NB4 (cell line): ENCODE measurements around the gene SLC2A1.

ENCODE experiments used
- POLR2A ChIP-seq: IDR thresholded peaks from 2 replicates; pipeline ENCODE4 v1.6.1; 2011; ENCODE audit warnings: mild to moderate bottlenecking; ENCODE audit not compliant: insufficient read length; ENCODE audit errors: extremely low read depth
- TF ChIP-seq, protein P1 (sequence below): IDR thresholded peaks from one replicate; pipeline ENCODE4 v1.5.1; 2012; ENCODE audit warnings: low read depth, low read length
- TF ChIP-seq, protein P2 (sequence below): IDR thresholded peaks from 2 replicates; pipeline ENCODE4 v1.6.1; 2011; ENCODE audit warnings: low read depth, low read length

DNA sequence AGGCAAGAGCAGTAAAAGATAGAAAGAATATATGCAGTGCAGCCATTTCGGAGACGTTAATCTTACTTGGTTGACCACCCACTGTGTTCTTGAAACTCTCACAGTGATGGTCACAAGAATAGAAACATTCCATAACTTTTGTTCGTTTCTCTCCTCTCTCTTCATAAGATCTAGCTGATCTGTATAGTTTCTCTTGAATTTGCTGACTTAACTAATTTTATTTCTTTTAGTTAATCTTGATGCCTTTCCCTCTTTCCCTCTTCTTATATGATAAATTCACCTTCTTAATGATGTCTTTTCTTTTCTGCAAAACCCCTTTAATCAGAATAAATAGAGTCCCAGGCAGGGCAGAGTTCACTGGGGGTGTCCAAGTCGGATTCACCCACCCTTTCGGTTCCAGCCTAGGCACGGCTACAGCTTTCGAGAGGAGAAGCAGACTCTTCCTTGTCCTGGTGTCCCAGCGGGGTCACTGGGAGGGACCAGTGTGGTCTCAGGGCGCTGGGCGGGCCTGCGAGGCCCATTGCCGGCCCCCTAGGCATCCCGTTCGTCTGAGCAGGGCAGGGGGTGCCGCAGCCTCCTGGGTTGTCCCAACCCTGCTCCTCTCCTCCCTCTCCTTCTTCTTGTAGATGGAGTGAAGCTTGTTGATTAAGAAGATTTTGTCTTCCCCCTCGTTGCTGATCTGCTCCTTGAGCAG lies 72.5 kb downstream of the SLC2A1 start:
- TF ChIP-seq, protein P1, sequence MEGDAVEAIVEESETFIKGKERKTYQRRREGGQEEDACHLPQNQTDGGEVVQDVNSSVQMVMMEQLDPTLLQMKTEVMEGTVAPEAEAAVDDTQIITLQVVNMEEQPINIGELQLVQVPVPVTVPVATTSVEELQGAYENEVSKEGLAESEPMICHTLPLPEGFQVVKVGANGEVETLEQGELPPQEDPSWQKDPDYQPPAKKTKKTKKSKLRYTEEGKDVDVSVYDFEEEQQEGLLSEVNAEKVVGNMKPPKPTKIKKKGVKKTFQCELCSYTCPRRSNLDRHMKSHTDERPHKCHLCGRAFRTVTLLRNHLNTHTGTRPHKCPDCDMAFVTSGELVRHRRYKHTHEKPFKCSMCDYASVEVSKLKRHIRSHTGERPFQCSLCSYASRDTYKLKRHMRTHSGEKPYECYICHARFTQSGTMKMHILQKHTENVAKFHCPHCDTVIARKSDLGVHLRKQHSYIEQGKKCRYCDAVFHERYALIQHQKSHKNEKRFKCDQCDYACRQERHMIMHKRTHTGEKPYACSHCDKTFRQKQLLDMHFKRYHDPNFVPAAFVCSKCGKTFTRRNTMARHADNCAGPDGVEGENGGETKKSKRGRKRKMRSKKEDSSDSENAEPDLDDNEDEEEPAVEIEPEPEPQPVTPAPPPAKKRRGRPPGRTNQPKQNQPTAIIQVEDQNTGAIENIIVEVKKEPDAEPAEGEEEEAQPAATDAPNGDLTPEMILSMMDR, result no peak
- no peak for TF ChIP-seq POLR2A
- TF ChIP-seq, protein P2, sequence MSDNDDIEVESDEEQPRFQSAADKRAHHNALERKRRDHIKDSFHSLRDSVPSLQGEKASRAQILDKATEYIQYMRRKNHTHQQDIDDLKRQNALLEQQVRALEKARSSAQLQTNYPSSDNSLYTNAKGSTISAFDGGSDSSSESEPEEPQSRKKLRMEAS, result no peak
